ENCODE results near the gene C19orf47.

C19orf47 gene

DNA sequence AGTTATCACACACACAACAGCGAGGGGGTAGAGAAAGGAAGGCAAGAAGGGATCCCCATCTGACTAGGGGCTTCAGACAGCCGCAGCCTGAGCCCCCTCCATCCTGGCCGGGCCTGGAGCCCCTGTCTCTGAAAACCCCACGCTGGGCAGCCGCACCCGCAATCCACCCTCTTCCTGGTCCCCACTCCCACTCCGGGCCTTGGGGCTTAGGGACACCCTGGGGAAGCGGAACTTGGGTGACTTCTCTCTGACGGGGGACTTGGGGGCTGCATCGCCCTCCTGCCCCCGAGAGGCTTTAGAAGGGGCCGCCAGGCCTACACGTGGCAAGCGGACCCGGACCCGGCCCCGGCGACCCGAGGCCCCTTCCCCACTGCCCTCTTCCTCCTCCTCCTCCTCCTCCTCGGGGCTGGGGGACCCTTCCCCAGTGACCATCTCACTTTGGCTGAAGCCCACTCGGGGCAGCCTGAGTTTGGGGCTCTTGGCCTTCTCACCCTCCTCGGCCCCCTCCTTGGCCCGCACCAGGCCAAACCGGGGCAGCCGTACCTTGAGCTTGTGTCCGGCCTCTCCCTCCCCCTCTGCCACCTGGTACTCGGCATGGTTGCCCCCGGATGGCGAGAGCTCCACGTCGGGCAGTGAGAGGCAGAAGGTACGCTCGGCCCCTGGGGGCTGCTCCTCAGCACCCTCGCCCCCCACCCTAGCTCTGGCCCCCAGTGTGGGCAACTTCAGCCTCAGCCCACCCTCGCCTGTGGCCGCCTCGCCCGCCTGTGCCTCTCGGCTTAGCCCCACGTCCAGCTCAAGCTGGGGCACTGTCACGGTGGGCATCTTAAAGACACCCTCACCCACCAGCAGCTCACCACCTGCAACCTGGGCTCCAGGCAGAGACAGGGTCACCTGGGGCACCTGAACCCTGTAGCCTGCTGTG lies 46.0 kb upstream of the C19orf47 start:
- no peak for DNase-seq (ENCODE audit: low spot score)
- TF ChIP-seq, protein P1, sequence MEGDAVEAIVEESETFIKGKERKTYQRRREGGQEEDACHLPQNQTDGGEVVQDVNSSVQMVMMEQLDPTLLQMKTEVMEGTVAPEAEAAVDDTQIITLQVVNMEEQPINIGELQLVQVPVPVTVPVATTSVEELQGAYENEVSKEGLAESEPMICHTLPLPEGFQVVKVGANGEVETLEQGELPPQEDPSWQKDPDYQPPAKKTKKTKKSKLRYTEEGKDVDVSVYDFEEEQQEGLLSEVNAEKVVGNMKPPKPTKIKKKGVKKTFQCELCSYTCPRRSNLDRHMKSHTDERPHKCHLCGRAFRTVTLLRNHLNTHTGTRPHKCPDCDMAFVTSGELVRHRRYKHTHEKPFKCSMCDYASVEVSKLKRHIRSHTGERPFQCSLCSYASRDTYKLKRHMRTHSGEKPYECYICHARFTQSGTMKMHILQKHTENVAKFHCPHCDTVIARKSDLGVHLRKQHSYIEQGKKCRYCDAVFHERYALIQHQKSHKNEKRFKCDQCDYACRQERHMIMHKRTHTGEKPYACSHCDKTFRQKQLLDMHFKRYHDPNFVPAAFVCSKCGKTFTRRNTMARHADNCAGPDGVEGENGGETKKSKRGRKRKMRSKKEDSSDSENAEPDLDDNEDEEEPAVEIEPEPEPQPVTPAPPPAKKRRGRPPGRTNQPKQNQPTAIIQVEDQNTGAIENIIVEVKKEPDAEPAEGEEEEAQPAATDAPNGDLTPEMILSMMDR (IDR thresholded peaks at IDR 0.05; ENCODE audit: borderline replicate concordance, control extremely low read depth, extremely low read depth, insufficient read depth, missing control alignments) = no peak
- in situ Hi-C loops (cut with MboI; ENCODE audit: low sequenced_read_pairs, unreplicated experiment) = no loop called here

DNA sequence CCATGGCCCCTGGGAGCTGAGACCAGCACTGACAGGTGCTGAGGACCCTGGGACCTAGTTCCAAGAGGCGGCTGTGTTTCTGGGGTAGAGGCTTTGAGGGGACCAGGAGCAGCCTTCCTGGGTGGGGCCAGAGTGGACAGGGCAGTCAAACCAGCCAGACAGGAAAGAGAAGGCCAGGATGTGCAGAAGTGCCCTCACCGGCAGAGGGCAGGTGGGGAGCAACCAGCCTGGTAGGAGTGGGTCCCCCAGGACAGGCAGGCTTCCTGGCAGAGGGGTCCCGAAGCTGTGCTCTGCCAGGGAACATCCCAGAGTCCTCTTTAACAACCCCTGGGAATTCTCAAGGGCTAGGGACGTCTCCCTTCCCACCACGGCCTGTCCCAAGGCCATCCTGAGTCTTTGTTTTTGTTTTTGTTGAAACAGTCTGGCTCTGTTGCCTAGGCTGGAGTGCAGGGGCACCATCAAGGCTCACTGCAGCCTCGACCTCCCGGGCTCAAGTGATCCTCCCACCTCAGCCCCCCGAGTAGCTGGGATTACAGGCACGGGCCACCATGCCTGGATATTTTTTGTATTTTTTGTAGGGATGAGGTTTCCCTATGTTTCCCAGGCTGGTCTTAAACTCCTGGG lies 44.8 kb upstream of the C19orf47 start:
- in situ Hi-C loops (cut with MboI; ENCODE audit: low sequenced_read_pairs, unreplicated experiment) = no loop called here
- no peak for DNase-seq (ENCODE audit: low spot score)
- TF ChIP-seq, protein P1 (IDR thresholded peaks at IDR 0.05; ENCODE audit: borderline replicate concordance, control extremely low read depth, extremely low read depth, insufficient read depth, missing control alignments) = peak; percentile 20

DNA sequence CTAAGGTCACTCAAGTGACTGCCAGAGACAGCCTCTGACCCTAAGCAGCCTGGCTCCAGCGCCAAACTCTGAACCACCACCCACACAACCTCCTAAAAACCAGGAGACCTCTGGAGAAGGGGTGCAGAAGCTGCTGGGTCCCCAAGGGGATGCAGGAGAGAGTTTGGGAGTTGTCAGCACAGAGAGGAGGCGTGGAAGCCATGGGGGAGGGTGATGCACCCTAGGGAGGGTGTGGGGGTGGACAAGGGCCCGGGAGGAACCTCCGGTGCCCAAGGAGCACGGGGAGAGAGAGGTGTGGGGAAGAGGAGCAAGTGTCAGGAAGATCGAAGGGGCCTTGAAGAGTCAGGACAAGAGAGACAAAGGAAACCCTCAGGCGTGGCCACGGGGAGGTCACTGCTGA lies 43.9 kb upstream of the C19orf47 start:
- DNase-seq (ENCODE audit: low spot score) = no peak
- TF ChIP-seq, protein P1 (IDR thresholded peaks at IDR 0.05; ENCODE audit: borderline replicate concordance, control extremely low read depth, extremely low read depth, insufficient read depth, missing control alignments) = no peak
- in situ Hi-C loops (cut with MboI; ENCODE audit: low sequenced_read_pairs, unreplicated experiment) = no loop called here

DNA sequence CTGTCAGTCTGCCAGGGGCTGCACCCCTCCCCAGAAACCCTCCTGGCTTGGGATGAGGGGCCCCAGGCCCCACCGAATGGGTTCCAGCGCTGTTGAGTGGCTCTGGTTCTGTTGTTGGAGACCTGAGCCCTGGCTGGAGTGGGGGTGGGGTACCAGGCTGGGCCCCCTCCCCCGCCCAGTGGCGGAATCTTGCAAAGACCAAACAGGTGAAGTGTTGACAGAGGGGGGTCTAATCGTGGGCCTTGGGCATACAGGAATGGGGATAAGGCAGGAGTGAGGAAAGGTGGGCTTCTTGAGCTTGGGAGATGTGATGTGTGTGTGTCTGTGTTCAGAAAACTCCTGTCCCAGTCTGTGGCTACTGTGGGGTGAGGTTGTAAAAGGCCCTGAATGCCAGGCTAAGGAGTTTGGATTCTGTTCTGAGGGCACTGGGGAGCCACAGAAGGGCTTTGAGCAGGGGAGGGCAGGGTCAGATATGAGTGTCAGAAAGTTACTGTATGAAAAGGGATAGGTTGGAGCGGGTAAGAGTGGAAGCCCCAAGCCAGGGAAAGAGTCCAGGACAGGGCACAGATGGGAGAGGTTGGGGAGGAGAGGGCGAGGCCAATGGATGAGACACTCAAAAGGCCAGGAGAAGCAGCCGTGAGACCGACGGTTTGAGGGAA lies 42.0 kb upstream of the C19orf47 start, which contains the start of gene HIPK4:
TSS of gene HIPK4 (minus strand) at position 98 of the 659 bp plus-strand sequence. CDS start 279 bp downstream, outside the sequence.
- in situ Hi-C loops (cut with MboI; ENCODE audit: low sequenced_read_pairs, unreplicated experiment) = no loop called here
- no peak for DNase-seq (ENCODE audit: low spot score)
- TF ChIP-seq, protein P1 (IDR thresholded peaks at IDR 0.05; ENCODE audit: borderline replicate concordance, control extremely low read depth, extremely low read depth, insufficient read depth, missing control alignments) = no peak

DNA sequence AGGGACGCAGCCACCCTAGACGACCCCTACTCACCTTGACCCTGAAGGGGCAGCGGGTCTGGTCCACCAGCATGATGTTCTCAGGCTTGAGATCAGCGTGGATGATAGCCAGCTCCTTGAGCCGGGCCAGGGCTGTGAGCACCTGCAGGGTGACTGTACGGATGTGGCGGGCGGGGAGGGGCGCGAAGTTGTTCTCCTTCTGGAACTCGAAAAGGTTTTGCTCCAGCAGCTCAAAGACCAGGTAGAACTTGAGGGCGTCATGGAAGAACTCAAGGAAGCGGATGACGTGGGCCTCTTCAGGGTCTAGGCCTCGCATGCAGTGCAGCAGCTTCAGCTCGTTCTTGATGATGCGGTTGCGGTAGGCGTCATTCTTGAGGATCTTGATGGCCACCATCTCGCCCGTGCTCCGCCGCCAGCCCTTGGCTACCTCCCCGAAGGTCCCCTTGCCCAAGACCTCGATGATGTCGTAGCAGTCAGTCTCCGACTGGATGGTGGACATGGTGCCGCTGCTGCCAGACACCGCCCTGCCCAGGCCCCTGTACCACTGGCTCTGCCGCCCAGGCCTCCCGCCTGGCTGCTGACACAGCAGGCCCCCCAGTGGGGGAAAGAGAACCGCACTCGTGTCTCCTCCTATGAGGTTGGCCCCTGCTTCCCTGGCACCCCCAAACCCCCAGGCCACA lies 41.3 kb upstream of the C19orf47 start:
- in situ Hi-C loops (cut with MboI; ENCODE audit: low sequenced_read_pairs, unreplicated experiment) = no loop called here
- DNase-seq (ENCODE audit: low spot score) = no peak
- TF ChIP-seq, protein P1 (IDR thresholded peaks at IDR 0.05; ENCODE audit: borderline replicate concordance, control extremely low read depth, extremely low read depth, insufficient read depth, missing control alignments) = no peak

DNA sequence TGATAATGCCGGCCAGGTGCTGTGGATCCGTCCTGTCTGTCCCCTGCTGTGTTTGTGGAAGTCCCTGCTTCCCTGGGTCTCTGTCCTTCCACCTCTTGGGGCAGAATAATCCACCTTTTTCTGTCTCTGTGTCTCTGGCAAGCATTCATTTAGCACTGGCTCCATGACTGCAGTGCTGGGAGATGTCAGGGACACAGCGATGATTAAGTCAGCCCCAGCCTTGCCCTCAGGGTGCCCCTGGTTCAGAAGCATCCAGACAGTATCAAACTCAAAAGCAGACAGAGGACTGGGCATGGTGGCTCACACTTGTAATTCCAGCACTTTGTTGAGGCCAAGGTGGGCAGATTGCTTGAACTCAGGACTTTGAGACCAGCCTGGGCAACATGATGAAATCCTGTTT lies 40.3 kb upstream of the C19orf47 start:
- in situ Hi-C loops (cut with MboI; ENCODE audit: low sequenced_read_pairs, unreplicated experiment) = no loop called here
- DNase-seq (ENCODE audit: low spot score) = no peak
- TF ChIP-seq, protein P1 (IDR thresholded peaks at IDR 0.05; ENCODE audit: borderline replicate concordance, control extremely low read depth, extremely low read depth, insufficient read depth, missing control alignments) = no peak
